Mesenchymal stem cell (in vitro differentiated cells and primary cell): ENCODE results near the gene OR10P1.
"Not testable (repeated sequence)": the region's sequence is repeated elsewhere in the genome, so short reads cannot be mapped to it uniquely, and the experiment has no call there.

ENCODE experiments used
- DNase-seq: peaks from one replicate; pipeline ENCODE4 v3.0.0-alpha.2; 2013
- H2AFZ ChIP-seq: one replicate; pipeline ENCODE4 v1.6.1; 2013; ENCODE audit warnings: low read depth, mild to moderate bottlenecking, control low read depth, inconsistent platforms, low read length, moderate library complexity
- H2AK5ac ChIP-seq: 2 replicates; pipeline ENCODE4 v1.6.1; 2013; ENCODE audit warnings: low read length, moderate library complexity, mild to moderate bottlenecking, inconsistent platforms; ENCODE audit not compliant: severe bottlenecking
- H2BK120ac ChIP-seq: one replicate; pipeline ENCODE4 v1.6.1; 2013; ENCODE audit warnings: low read depth, mild to moderate bottlenecking, inconsistent platforms, low read length, moderate library complexity
- H2BK12ac ChIP-seq, 2 experiments: one replicate each; pipeline ENCODE4 v1.6.1; 2013; ENCODE audit warnings: inconsistent platforms in 2 of 2, low read length in 2 of 2, mild to moderate bottlenecking in 2 of 2, moderate library complexity in 2 of 2, control low read depth in 1 of 2
- H2BK15ac ChIP-seq: one replicate; pipeline ENCODE4 v1.6.1; 2013; ENCODE audit warnings: mild to moderate bottlenecking, low read depth, inconsistent platforms; ENCODE audit not compliant: poor library complexity, severe bottlenecking
- H2BK5ac ChIP-seq: 2 replicates; pipeline ENCODE4 v1.6.1; 2013; ENCODE audit warnings: low read depth, mild to moderate bottlenecking, low read length, control low read depth, inconsistent platforms; ENCODE audit not compliant: poor library complexity, severe bottlenecking
- H3K14ac ChIP-seq, 2 experiments: one replicate each; pipeline ENCODE4 v1.6.1; 2013; ENCODE audit warnings: inconsistent platforms in 2 of 2, low read length in 2 of 2, control low read depth in 1 of 2, mild to moderate bottlenecking in 1 of 2, moderate library complexity in 1 of 2
- H3K18ac ChIP-seq, 2 experiments: one replicate each; pipeline ENCODE4 v1.6.1; 2013; ENCODE audit warnings: inconsistent platforms in 2 of 2, low read length in 2 of 2, control low read depth in 1 of 2, low read depth in 1 of 2, mild to moderate bottlenecking in 1 of 2
- H3K23ac ChIP-seq, 2 experiments: one replicate each; pipeline ENCODE4 v1.6.1; 2013; ENCODE audit warnings: inconsistent platforms in 2 of 2, low read length in 2 of 2, mild to moderate bottlenecking in 2 of 2, moderate library complexity in 2 of 2, control low read depth in 1 of 2
- H3K27ac ChIP-seq: 2 replicates; pipeline ENCODE4 v1.5.1; 2013; ENCODE audit warnings: mild to moderate bottlenecking, moderate library complexity, low read length, control low read depth, inconsistent platforms; ENCODE audit not compliant: poor library complexity, severe bottlenecking
- H3K27me3 ChIP-seq, 2 experiments: 2 replicates each; pipeline versions ENCODE4 v1.6.1 to v1.7.0; 2013; ENCODE audit warnings: low read length in 2 of 2, mild to moderate bottlenecking in 2 of 2, moderate library complexity in 2 of 2, control low read depth in 1 of 2, inconsistent platforms in 1 of 2; ENCODE audit not compliant: control insufficient read depth in 1 of 2, insufficient read depth in 1 of 2
- H3K36me3 ChIP-seq, 2 experiments: 2 replicates each; pipeline versions ENCODE4 v1.6.1 to v1.7.0; 2013; ENCODE audit warnings: low read length in 2 of 2, control low read depth in 1 of 2, inconsistent platforms in 1 of 2, low read depth in 1 of 2, mild to moderate bottlenecking in 1 of 2; ENCODE audit not compliant: insufficient read depth in 2 of 2, control insufficient read depth in 1 of 2
- H3K4ac ChIP-seq, 2 experiments: one replicate each; pipeline ENCODE4 v1.6.1; 2013; ENCODE audit warnings: inconsistent platforms in 2 of 2, low read length in 2 of 2, mild to moderate bottlenecking in 2 of 2, moderate library complexity in 2 of 2, control low read depth in 1 of 2, low read depth in 1 of 2
- H3K4me1 ChIP-seq: 2 replicates; pipeline ENCODE4 v1.6.1; 2013; ENCODE audit warnings: low read depth, low read length, control low read depth; ENCODE audit not compliant: control insufficient read depth, insufficient read depth
- H3K4me2 ChIP-seq: 2 replicates; pipeline ENCODE4 v1.6.1; 2013; ENCODE audit warnings: low read length, mild to moderate bottlenecking, inconsistent platforms; ENCODE audit not compliant: poor library complexity, severe bottlenecking
- H3K4me3 ChIP-seq, 2 experiments: 2 replicates each; pipeline versions ENCODE4 v1.5.1 to v1.7.0; 2013; ENCODE audit warnings: low read length in 2 of 2, mild to moderate bottlenecking in 2 of 2, control low read depth in 1 of 2, low read depth in 1 of 2; ENCODE audit not compliant: insufficient read depth in 1 of 2
- H3K79me1 ChIP-seq: replicated peaks from 2 replicates; pipeline ENCODE4 v1.6.1; 2013; ENCODE audit warnings: mild to moderate bottlenecking, control low read depth, low read length, inconsistent platforms; ENCODE audit not compliant: poor library complexity, severe bottlenecking
- H3K9ac ChIP-seq: 2 replicates; pipeline ENCODE4 v1.7.0; 2013; ENCODE audit warnings: mild to moderate bottlenecking, low read length, moderate library complexity
- H3K9me3 ChIP-seq: 2 replicates; pipeline ENCODE4 v1.7.0; 2013; ENCODE audit warnings: mild to moderate bottlenecking, low read length; ENCODE audit not compliant: control insufficient read depth
- H4K8ac ChIP-seq: one replicate; pipeline ENCODE4 v1.6.1; 2013; ENCODE audit warnings: inconsistent platforms, mild to moderate bottlenecking, low read length, moderate library complexity
- H4K91ac ChIP-seq: one replicate; pipeline ENCODE4 v1.6.1; 2013; ENCODE audit warnings: mild to moderate bottlenecking, low read length, inconsistent platforms
- WGBS: methylation state at CpG from one replicate; pipeline ENCODE4 v1.1.7; 2013; ENCODE audit warnings: mixed read lengths; 5-methylcytosine and 5-hydroxymethylcytosine counted together

The OR10P1 gene

DNA sequence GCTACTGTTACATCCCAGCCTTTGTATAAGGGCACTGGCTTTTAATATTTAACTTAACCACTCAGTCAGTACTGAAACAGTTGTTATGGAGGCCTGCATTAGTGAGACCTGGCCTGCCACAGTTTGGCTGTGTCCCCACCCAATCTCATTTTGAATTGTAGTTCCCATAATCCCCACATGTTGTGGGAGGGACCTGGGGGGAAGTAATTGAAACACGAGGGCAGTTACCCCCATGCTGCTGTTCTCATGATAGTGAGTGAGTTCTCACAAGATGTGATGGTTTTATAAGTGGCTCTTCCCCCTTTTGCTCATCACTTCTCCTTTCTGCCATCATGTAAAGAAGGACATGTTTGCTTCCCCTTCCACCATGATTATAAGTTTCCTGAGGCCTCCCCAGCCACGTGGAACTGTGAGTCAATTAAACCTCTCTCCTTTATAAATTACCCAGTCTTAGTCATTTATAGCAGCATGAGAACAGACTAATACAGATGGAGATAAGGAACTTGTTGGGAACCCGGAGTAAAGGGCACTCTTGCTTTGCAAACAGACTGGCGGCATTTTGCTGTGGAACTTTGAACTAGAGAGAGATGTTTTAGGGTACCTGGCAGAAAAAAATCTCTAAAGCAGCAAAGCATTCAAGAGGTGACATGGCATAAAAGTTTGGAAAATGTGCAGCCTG lies 14.1 kb downstream of the OR10P1 start:
- not testable (repeated sequence) for H3K36me3 ChIP-seq, H3K27ac ChIP-seq, H3K18ac ChIP-seq, H3K9me3 ChIP-seq, H4K91ac ChIP-seq, H3K27me3 ChIP-seq, H3K23ac ChIP-seq, H2BK5ac ChIP-seq, H3K4me1 ChIP-seq, H2BK120ac ChIP-seq, H3K79me1 ChIP-seq, DNase-seq, H3K9ac ChIP-seq, H3K14ac ChIP-seq, H4K8ac ChIP-seq, H2BK15ac ChIP-seq, H2BK12ac ChIP-seq, H3K4me3 ChIP-seq, H3K4me2 ChIP-seq, H3K4ac ChIP-seq, H2AFZ ChIP-seq, H2AK5ac ChIP-seq
- WGBS: 68% methylated on average over 3 of the region's 4 CpGs

DNA sequence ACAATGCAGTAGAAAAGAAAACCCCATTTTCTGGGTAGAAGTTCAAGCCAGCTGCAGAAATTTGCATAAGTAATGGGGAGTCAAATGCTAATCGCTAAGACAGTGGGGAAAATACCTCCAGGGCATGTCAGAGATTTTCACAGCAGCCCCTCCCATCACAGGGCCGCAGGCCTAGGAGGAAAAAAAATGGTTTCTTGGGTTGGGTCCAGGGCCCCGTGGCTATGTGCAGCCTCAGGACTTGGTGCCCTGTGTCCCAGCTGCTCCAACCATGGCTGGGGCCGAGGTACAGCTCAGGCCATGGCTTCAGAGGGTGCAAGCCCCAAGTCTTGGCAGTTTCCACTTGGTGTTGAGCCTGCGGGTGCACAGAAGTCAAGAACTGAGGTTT lies 14.6 kb downstream of the OR10P1 start:
- Histone ChIP-seq H2BK5ac (no peak overlapping the region), H4K8ac (no peak overlapping the region), H2BK12ac (no peak overlapping the region), H3K18ac (no peak overlapping the region), H3K79me1 (no peaks in the 10 kb centered on the region), H2AFZ (no peak overlapping the region), H2AK5ac (no peak overlapping the region), H3K9ac (no peak overlapping the region), H2BK15ac (no peak overlapping the region), H3K36me3 (peaks cover 0 to 2% of the 10 kb centered on the region in 2 experiments), H3K4ac (no peak overlapping the region), H3K27ac (no peak overlapping the region), H3K27me3 (no peaks in the 10 kb centered on the region), H3K4me1 (peaks cover 2% of the 10 kb centered on the region), H3K4me3 (no peak overlapping the region), H3K4me2 (no peak overlapping the region), H3K23ac (no peak overlapping the region), H2BK120ac (no peak overlapping the region), H3K14ac (no peak overlapping the region), H3K9me3 (no peaks in the 10 kb centered on the region), H4K91ac (no peak overlapping the region)
- no peak for DNase-seq
- WGBS: 64% methylated on average over 4 of the region's 5 CpGs

DNA sequence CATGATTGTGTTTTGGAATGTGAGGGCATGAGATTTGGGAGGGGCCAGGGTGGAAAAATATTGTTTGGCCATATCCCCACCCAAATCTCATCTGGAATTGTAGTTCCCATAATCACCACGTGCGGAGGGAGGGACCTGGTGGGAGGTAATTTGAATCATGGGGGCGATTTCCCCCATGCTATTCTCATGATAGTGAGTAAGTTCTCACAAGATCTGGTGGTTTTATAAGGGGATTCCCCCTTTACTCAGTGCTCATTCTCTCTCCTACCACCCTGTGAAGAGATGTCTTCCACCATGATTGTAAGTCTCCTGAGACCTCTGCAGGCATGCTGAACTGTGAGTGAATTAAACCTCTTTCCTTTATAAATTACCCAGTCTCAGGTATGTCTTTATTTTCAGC lies 15.7 kb downstream of the OR10P1 start:
- H3K4me1 ChIP-seq: peaks cover 1% of the 10 kb centered on the region

DNA sequence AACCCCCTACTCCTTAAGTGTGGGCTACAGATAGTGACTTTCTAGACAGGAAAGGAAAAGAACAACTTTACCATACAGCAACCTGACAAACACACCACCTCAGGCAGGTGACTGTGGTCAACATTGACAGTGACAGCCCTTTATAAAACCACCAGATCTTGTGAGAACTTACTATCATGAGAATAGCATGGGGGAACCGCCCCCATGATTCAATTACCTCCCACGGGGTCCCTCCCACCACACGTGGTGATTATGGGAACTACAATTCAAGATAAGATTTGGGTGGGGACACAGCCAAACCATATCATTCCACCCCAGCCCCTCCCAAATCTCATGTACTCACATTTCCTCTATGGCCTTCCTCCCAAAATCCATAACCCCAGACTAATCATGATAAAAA lies 16.3 kb downstream of the OR10P1 start:
- no peak overlapping the region for H3K4me2 ChIP-seq
- H3K27me3 ChIP-seq: peaks cover 5 to 10% of the 10 kb centered on the region in 2 experiments
- no peak overlapping the region for H3K27ac ChIP-seq
- H2BK5ac ChIP-seq: no peak overlapping the region
- H3K4ac ChIP-seq: no peak overlapping the region
- no peak overlapping the region for H3K18ac ChIP-seq
- H3K9me3 ChIP-seq: no peaks in the 10 kb centered on the region
- H2AFZ ChIP-seq: no peak overlapping the region
- 91% methylated on average over 3 of the region's 3 CpGs for WGBS
- H3K23ac ChIP-seq: no peak overlapping the region
- H3K4me1 ChIP-seq: peaks cover 1% of the 10 kb centered on the region
- H2BK12ac ChIP-seq: no peak overlapping the region
- no peak overlapping the region for H3K14ac ChIP-seq
- no peak overlapping the region for H3K9ac ChIP-seq
- H3K4me3 ChIP-seq: no peak overlapping the region
- no peak overlapping the region for H4K8ac ChIP-seq
- no peak overlapping the region for H2BK15ac ChIP-seq
- H3K79me1 ChIP-seq: no peaks in the 10 kb centered on the region
- no peaks in the 10 kb centered on the region for H3K36me3 ChIP-seq
- no peak for DNase-seq
- H2AK5ac ChIP-seq: no peak overlapping the region
- no peak overlapping the region for H2BK120ac ChIP-seq
- no peak overlapping the region for H4K91ac ChIP-seq

More for the DNA sequence above, 15.7 kb downstream of the OR10P1 start:
- H3K36me3 ChIP-seq: no peaks in the 10 kb centered on the region
- no peak overlapping the region for H3K9ac ChIP-seq
- no peak overlapping the region for H2AFZ ChIP-seq
- no peak overlapping the region for H2BK120ac ChIP-seq
- no peak overlapping the region for H3K27ac ChIP-seq
- H2BK12ac ChIP-seq: no peak overlapping the region
- no peak overlapping the region for H3K4ac ChIP-seq
- no peak overlapping the region for H2BK15ac ChIP-seq
- no CpG with 5 or more reads among the region's 3 CpGs for WGBS
- H3K79me1 ChIP-seq: no peaks in the 10 kb centered on the region
- no peak overlapping the region for H3K14ac ChIP-seq
- no peak overlapping the region for H4K91ac ChIP-seq
- H3K23ac ChIP-seq: no peak overlapping the region
- no peak overlapping the region for H2AK5ac ChIP-seq
- H4K8ac ChIP-seq: no peak overlapping the region
- no peak overlapping the region for H3K4me2 ChIP-seq
- H3K27me3 ChIP-seq: peaks cover 5 to 8% of the 10 kb centered on the region in 2 experiments
- no peaks in the 10 kb centered on the region for H3K9me3 ChIP-seq
- H3K18ac ChIP-seq: no peak overlapping the region
- H2BK5ac ChIP-seq: no peak overlapping the region
- no peak overlapping the region for H3K4me3 ChIP-seq
- DNase-seq: no peak
